Activated T-cell treated with anti-CD3 and anti-CD28 coated beads for 1 hour (primary cell): ENCODE results near the gene FAM50B.

Experiments
- DNase-seq: peaks from one replicate; pipeline ENCODE4 v3.0.0-alpha.2; 2020; ENCODE audit warnings: low read depth

The FAM50B gene, protein sequence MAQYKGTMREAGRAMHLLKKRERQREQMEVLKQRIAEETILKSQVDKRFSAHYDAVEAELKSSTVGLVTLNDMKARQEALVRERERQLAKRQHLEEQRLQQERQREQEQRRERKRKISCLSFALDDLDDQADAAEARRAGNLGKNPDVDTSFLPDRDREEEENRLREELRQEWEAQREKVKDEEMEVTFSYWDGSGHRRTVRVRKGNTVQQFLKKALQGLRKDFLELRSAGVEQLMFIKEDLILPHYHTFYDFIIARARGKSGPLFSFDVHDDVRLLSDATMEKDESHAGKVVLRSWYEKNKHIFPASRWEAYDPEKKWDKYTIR

DNA sequence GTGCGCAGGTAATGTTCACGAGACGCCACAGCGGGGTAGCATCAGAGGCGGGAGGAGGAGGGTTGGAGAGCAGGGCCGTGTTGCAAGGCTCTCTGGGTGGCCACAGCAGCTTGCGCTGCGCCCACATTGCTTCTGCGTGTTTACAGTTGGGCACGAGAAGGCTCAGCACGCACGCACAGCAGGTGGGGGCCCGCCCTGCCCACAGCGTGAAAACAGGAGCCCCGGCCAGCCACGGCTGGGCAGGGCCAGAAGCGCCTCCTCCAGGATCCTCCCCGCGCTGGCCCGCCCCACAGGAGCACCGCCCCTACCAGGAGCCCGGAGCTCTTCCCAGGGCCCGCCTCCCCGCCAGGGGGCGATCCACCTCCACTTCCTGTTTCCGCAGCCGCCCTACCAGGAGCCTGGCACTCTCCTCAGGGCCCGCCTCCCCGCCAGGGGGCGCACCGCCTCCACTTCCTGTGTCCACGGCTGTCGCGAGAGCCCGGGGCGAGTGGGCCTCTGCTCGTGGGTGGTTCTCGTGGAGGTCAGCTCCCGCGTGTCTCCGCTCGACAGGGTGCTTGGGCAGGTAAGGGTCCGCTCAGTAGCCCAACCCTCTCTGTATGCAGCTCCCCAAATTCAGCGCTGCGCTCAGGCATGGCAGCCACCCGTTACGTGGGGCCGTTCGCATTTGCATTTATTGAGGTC lies at the start of gene FAM50B:
FAM50B (plus strand) TSS at position 449 of the 681 bp plus-strand sequence. CDS start 439 bp downstream, outside the sequence.
- peak; percentile 83 for DNase-seq

DNA sequence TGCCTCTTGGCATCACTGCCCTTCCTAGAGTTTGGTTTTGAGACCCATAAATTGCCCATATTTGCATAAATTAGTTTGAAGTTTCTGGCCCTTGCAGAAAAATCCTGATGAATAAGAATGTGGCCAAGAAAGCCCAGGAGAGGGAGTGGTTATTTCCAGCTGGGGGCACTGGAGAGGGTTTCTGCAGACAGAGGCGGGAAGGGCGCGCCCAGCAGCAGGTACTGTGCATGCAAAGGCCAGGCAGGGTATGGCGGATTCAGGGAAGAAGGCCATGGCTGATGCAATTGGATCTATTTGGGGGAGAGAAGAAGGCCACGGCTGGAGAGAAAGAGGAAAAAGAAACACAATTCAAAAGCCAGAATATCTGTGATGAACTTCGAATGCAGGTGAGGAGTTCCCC lies 49.5 kb upstream of the FAM50B start:
- no peak for DNase-seq

DNA sequence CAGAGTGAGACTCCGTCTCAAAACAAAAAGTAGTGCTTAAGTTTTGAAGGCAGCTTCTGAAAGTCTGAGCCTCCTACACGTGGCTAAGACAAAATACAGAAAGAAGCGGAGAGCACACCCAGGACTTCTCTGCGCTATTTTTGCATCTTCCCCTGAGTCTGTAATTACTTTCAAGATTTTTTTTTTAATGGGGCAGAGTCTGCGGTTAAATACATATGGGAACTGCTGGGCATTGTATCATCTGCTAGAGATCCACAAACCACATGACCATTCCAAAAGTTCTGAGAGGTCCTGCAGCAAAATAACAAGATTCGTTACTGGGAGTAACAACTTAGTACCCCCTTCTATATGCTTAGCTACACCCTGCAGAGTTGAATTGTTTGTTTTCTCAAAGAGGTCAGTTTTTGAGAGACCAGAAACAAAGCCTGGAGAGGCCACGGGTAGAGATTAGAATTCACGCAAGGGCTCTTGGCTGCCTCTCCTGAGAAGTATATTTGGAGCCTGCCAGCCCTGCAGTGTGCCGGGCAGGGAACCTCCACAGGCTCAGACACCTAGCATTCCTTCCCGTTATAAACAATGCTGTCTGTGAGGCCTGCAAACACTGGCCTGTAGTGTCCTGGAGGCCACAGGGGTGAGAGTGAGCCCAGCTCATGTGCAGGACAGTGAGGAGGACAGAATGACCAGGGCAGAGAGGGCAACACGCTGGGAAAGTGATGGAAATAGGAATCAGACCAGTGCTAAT lies 48.2 kb upstream of the FAM50B start:
- no peak for DNase-seq

DNA sequence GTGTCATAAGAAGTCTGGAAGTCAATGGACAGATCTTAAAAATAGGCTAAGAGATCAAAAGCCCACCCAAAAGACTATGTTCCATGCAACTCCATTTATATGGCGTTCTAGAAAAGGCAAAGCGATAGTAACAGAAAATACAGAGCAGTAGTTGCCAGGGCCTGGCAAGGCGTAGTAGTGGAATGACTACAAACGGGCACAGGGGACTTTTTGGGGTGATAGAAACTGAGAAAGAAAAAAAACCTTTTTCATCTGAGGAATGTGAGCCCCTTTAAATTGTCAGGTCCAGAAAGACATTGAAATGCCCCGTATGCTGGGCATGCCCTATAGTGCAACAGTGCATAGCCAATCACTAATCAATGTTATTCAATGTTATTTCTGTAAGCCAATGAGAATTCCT lies 47.2 kb upstream of the FAM50B start:
- no peak for DNase-seq

DNA sequence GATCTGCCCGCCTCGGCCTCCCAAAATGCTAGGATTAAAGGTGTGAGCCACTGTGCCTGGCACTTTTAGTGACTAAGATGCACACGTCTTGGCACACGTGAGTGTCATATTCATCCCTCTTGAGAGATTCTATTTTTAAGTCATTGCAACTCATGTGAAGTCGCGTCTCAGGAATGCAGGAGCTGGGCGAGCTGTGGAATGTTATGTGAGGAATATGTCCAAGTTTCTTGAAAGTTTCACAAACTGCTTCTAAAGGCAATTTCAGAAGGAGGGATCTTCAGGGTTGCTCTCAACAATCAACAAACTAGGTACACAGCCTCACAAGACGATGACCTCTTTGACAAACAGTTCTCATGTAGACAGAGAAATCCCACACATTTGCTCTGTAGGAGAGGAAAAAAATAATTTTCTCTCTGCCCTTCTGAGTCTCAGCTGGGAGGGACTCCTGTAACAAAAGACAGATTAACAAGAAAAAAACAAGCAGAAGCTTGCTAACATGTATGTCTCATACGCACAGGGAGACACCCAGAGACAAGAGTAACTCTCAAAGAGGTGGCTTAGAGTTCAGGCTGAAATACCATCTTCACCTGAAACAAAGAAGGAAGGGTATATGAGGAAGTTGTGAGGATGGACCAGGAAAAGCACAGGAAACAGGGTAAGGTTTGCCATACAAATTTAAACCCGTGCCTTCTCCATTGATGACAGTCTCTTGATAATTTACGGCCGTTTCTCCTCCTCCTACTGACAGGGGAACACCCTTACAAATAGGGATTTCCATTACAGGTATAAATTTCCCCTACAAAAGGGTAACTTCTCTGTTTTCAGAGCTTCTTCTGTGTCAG lies 45.3 kb upstream of the FAM50B start:
- DNase-seq, result no peak

DNA sequence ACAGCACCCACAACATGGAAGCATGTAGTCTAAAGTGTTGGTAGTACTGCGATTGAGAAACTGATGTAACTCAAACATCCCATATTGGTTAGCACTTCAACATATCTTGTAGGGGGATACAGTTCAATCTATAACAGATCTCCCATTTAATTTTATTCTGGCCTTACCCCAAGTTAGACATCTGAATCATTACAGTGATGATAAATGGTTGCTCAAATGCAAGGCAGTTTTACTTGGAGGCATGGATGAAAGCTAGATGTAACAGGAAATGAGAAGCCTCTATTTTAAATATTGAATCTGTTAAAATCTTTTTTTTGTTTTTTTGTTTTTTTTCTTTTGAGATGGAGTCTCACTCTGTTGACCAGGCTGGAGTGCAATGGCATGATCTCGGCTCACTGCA lies 44.2 kb upstream of the FAM50B start:
- no peak for DNase-seq

DNA sequence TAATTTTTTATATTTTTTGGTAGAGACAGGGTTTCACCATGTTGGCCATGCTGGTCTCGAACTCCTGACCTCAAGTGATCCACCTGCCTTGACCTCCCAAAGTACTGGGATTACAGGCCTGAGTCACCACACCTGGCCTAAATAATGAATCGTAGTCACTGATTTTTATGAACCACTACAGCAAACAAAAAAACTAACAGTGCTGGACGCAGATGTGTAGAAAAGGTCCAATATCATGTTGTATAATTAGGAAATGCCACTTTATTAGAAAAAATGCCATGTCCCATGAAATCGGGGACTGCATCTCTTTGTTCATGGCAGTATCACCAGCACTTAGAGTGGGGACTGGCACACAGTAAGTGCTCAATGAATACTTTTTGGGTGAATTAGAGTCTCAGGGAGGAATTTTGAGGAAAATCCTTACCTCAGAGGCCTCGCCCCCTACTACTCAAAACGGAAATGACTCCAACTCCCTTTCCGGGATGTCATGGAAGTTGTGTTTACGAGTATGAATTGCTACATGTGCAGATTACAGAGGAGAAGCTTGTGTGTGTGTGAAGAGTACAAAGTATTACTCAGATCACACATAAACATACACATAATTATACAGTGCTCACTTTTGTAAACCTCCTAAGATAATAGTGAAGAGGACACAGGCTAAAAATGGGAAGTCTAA lies 43.6 kb upstream of the FAM50B start:
- no peak for DNase-seq

DNA sequence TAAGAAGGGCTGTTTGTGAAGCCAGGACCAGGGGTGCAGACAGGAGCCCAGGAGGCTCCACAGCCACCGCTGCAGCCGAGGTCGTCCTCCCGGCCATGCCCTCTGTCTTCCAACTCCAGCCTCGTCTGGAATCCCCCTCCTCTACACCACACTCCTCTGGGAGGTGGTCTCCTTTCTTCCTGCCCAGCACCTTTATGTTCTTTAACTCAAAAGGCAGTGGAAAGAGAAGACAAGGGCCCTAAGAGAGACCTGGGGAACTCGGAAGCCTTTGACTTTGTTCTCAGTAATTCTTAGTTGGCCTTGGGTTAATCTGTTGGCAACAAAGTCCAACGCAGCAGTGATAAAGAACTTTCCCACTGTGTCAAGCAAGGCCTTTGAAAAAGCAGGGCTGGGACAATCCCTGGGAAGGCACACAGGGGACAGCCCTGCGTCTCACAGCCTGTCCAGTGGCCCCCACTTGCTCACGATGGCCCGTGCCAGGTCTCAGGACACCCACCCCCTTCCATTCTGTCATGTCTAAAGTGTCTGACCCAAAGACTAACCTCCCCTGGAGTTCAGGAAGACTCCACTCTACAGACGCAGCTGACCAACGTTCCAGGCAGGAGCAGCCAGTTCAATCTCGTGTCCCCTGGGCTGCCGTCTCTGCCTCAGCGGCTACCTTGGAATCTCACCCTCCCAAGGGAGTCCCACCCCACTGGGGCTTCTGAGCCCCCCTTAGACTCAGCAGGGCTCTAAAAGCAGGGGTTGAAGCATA lies 42.8 kb upstream of the FAM50B start:
- no peak for DNase-seq

DNA sequence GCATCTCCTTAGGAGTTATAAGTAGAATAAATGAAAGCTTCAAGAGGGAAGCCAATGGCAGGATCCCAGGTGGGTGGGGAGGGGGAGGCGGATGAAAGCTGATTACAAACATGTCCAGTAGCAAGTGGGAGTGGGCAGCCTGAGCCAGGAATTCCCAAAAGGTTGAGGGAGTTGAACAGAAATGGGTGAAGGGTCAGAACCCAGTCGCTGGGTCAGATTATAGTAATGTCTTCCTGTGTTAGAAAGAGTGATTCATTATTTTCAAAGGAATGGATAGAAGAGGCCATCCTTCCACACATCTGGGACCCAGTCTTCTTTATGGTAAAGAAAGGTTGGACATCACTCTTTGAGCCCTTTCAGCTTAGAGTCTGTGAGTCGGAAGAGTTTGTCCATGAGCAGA lies 41.0 kb upstream of the FAM50B start:
- DNase-seq, result no peak

DNA sequence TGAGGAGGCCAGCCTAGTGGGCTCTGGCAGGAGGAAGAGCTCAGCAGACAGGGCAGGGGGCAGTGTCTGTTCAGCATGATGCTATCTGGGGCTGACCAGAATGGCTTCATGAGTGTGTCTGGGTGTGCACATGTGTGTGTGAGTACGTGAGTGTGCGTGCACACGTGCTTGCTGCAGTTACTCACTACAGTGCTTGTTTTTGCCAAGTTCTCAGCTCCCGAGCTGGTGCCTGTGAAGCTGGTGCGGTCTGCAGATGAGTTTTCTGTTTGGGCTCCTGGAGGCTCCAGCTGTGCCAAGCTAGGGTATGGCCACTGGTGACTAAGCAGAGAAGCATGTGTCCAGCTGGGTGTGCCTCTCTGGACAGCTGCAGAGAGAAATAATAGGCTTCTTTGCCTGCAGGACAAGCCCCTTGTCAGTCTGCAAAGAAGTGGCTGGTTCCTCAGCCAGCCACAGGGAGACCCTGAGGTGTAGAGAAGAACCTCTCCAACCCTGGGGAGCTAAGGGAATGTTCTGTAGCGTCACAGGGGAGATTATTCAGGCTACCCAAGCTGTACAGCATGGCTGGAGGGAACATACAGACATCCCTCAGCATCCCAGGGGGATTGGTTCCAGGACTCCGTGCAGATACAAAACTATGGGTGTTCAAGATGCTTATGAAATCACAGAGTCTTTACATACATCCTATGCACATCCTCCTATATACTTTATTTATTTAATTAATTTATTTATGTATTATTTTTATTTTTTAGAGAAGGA lies 40.2 kb upstream of the FAM50B start:
- DNase-seq, result no peak

DNA sequence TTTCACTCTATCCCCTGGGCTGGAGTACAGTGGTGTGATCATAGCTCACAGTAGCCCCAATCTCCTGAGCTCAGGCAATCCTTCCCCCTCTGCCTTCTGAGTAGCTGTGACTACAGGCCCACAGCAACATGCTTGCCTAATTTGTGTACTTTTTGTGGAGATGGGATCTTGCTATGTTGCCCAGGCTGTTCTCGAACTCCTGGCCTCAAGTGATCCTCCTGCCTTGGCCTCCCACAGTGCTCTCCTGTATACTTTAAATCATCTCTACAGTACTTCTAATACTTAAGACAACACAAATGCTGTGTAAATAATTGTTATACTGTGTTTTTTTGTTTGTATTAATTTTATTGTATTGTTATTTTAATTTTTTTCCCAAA lies 39.7 kb upstream of the FAM50B start:
- DNase-seq, result no peak

DNA sequence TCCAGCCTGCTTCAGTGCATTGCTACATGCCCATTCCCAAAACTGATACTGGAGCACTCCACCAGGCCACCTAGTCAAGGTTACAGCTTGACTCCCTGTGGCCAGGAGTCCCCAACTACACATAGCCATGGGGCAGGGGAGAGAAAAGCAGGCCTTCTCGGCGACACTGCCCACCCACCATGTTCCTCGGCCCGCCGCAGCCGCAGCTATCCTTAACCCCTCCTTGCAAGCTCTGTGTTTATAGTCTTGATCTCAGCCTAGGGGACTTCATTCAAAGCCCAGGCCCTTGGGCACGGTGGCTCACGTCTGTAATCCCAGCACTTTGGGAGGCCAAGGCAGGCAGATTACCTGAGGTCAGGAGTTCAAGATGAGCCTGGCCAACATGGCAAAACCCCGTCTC lies 39.2 kb upstream of the FAM50B start:
- no peak for DNase-seq

DNA sequence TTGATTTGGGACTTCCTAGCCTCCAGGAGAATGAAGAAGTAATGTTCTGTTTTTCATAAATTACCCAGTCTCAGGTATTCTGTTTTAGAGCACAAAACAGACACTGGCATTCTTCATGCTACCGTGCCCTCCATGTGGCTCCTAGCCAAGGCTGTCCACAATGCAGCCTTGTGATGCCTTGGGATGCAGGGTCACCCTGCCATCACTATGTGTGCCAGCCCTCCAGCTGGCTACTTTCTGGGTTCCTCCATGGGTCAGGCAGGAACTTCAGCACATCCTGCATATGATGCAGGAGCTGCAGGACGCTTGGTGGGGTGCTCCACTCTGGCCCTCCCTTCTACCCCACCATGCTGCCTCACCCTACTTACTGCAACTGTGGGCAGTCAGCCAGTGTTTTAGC lies 38.0 kb upstream of the FAM50B start:
- DNase-seq, result no peak

DNA sequence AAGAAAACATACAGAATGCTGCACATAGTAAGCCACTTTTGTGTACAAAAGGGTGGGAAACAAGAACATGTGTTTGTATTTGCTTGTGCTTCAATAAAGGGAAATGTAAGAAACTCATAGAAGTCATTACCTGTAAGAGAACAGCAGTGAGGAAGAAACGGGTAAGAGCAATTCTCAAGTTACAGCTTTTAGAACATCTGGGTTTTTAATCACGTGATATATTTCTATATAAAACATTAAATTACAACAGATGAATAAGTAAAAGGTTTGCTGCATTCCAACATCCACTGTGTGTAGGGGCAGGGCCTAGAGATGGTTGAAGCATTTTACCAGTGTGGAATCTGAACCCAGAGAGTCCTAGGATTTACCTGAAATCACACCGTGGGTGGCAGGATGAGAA lies 36.6 kb upstream of the FAM50B start:
- DNase-seq, result no peak

DNA sequence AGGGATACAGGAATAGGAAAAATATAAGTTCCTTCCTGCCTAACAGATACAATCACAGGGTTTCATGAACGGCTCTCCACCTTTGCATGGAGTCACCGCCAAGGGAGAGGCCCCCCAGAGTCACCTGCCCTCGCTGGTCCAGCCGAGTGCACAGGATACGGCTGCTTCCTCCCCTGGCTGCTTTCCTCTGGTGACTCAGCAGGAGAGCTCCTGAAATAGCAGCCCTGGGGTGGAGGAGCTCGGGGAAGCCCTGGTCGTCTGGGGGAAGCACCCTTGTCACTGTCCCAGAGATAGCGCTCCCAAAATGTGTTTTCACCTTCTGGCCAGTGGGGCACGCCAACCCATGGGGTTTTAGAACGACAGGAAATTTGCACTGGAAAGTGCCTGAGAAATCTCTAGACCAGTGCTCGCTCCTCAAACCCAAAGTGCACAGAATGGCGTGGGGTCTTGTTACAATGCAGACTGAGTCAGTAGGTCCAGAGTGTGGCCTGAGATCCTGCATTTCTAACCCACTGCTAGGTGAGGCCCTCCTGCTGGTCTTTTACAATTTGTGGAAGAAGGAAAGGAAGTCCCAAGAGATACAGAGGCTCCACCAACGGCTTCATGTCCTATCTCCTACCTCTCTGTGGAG lies 35.9 kb upstream of the FAM50B start:
- no peak for DNase-seq

DNA sequence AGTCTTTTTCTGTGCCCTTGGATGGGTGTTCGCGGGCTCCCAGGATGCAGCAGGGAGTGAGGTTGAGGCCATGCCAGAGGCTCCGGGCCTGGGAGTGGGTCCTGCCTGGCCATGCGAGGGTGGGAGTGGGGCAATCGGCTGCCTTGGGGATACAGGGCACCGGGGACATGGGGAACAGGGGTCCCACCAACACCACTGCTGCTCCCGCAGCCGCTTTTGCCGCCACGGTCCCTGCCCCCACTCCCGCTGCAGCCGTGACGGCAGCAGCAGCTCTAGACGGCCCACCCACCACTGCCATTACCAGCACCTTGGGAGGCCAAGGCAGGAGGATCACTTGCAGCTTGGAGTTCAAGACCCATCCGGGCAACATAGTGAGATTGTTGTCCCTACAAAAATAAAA lies 35.3 kb upstream of the FAM50B start:
- DNase-seq, result no peak

DNA sequence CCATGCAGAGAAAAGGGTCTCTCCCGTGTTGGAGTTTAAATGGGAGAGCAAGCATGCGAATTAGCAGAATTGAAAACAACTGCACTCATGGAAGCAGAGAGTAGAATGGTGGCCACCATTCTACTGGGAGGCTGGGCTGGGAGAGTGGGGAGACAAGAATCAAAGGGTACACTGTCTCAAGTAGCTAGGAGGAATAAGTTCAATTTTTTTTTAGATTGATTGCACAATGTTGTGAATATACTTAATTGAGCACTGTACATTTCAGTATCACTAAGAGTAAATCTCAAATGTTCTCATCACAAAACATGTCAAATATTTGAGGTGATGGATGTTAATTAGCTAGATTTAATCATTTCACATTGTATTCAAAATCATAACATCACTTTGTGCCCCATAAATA lies 34.6 kb upstream of the FAM50B start:
- DNase-seq, result no peak

DNA sequence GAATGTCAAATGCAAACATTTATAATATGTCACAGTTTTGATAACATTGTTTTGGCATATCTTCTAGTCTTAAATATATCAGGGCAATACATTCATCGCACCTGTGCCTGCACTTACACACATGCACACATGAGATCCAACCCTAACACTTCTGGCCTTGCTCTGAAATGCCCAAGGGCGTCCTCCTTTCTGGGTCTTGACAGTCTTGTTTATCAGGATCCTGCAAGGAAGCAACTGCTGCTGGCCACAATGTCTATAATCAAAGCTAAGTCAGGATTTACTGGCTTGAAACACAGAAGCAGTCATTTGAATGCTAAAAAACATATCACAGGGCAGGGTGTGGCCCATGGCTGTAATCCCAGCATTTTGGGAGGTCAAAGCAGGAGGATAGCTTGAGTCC lies 32.9 kb upstream of the FAM50B start:
- DNase-seq, result no peak

DNA sequence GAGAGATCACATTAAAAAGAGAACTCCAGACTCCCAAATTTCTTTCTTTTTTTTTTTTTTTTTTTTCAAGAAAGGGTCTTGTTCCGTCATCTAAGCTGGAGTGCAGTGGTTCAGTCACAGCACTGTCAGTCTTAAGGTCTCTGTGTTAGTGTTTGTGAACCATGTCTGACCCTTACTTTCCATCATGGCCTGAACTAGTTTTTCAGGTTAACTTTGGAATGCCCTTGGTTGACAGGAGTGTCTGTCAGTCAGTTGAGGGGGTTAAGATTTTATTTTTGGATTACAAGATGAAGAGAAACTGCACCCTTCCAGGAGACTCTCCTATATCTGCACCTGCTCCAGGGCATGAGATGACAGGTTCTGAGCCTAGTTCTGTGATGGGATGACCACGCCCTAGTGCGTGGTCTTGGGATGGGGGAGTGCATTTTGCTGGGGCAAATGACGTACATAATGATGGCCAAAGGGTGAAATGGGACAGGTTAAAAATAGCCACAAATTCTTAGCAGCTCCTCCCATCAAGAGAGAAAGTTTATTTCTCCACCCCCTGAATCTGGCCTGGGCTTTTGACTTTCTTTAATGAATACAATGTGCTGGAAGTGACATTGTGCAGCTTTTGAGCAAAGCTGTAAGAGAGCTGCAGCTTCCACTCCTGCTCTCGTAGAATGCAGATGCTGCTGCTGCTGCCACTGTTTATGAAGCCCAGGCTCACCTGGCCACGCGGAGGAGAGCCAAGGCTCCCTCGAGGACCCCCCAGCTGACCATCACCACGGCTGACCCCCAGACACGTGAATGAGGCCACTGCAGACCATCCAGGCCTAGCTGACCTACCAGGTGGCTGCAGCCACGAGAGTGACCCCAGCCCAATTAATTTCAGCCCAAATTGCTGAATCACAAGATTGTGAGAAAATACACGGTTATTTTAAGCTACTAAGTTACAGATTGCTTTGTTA lies 29.7 kb upstream of the FAM50B start:
- no peak for DNase-seq
